Measurements from ENCODE around the gene RNU6-7. TPM values are rescaled to one million over a fixed set of nuclear protein-coding genes. Genes with fewer than 3 reads are reported as not detected.

RNU6-7 gene
- total RNA-seq (not detected), polyA plus RNA-seq (not detected)
- long read RNA-seq, donor 1, result 0 reads
- long read RNA-seq, donor 2, result 0 reads

DNA sequence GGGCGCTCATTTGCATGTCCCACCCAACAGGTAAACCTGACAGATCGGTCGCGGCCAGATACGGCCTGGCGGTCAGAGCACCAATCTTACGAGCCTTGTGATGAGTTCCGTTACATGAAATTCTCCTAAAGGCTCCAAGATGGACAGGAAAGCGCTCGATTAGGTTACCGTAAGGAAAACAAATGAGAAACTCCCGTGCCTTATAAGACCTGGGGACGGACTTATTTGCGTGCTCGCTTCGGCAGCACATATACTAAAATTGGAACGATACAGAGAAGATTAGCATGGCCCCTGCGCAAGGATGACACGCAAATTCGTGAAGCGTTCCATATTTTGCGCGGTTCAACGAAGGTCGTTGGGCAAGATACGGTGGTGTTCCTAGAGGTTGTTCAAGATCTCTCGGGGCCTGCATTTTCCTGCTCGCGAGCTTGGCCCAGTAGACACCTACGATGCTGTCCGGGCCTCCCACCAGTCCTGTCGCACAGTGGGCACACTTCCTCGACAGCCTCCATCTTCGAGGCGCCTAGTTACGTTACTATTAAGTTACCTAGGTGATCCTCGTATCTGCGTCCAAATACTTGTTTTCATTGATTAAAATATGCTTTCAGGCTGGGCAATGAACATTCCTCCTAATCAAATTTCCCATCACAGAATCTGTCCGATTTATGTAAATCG is at the start of gene RNU6-7:
TSS of gene RNU6-7 (plus strand) at position 230 of the 675 bp plus-strand sequence.
- Histone ChIP-seq H3K27ac (peak within 1 kb of the TSS; percentile 87 to 97 (median 92)), H3K9me3 (no peaks in the 10 kb centered on the region), H3K4me1 (peaks cover 5 to 49% (median 27%) of the 10 kb centered on the region in 6 donors), H3K4me3 (peak within 1 kb of the TSS; percentile 60 to 80 (median 69)), H3K36me3 (no peaks in the 10 kb centered on the region), H3K27me3 (replicated peaks in 1 of 7) (peaks cover 0 to 8% (median 0%) of the 10 kb centered on the region in 7 donors)
- TF ChIP-seq POLR2AphosphoS5 (IDR thresholded peaks at IDR 0.05), result peak in 1 of 3 donors; percentile 53
- no peak for TF ChIP-seq POLR2A (IDR thresholded peaks at IDR 0.05)
- TF ChIP-seq CTCF (IDR thresholded peaks at IDR 0.05 in 8 of 11, conservative IDR thresholded peaks at IDR 0.05 in 3 of 11), result no peak
- 1 to 3% (median 1%) methylated on average over 39 to 40 of the region's 40 CpGs for WGBS, 5 donors
- intact Hi-C loops (cut with DNase I; ENCODE audit: low total_unique reads), result loop anchor here (5.0 kb wide), 1 partner anchor 125 kb away; the partner anchor contains the start of gene ARHGAP5
- DNase-seq, result peak; percentile 81

DNA sequence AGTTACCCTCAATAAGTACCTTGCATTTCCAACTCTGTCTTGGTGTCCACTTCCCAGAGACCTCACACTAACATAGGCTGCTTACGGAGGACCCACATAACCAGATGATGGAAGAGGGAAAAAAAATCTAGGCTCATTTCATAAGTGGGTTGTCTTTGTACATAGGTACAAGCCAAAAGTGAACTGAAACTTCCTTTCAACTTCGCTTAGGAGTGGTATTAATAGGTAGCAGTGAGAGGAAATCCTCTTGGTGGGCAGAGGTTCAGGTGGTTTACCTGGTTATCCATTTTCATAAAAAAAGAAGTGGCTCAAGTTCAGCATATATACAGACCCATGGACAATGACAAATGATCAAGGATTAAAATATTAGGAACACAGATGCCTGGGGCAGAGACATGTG is 35.8 kb upstream of the RNU6-7 start:
- Histone ChIP-seq H3K36me3 (no peaks in the 10 kb centered on the region), H3K4me3 (no peak overlapping the region), H3K4me1 (no peaks in the 10 kb centered on the region), H3K27ac (no peak overlapping the region), H3K9me3 (no peaks in the 10 kb centered on the region), H3K27me3 (replicated peaks in 1 of 7) (no peaks in the 10 kb centered on the region)
- 71 to 92% (median 75%) methylated on average over 2 of the region's 2 CpGs for WGBS, 5 donors
- TF ChIP-seq POLR2A (IDR thresholded peaks at IDR 0.05), result no peak
- no peak for TF ChIP-seq CTCF (IDR thresholded peaks at IDR 0.05 in 8 of 11, conservative IDR thresholded peaks at IDR 0.05 in 3 of 11)
- TF ChIP-seq POLR2AphosphoS5 (IDR thresholded peaks at IDR 0.05), result no peak
- intact Hi-C loops (cut with DNase I; ENCODE audit: low total_unique reads), result no loop called here
- no peak for DNase-seq

DNA sequence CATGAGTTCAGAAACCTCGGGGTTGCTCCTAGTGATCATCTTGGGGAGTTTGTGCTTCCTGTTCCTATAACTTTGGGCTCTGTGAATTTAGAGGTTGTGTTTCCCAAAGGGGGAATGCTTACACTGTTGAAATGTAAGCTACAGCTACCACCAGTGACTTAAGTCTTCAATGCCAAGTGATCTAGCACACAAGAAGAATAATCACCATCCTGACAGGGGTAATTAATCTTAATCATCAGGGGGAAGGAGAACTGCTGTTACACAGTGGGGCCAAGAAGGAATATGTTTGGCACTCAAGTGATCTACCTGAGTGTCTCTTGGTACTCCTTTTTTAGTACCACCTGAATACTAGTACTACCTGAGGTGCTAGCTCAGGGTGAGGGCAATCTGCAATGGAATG is 34.9 kb upstream of the RNU6-7 start:
- TF ChIP-seq POLR2A (IDR thresholded peaks at IDR 0.05) (no peak), CTCF (IDR thresholded peaks at IDR 0.05 in 8 of 11, conservative IDR thresholded peaks at IDR 0.05 in 3 of 11) (no peak)
- H3K9me3 ChIP-seq, result no peaks in the 10 kb centered on the region
- intact Hi-C loops (cut with DNase I; ENCODE audit: low total_unique reads), result no loop called here
- no peaks in the 10 kb centered on the region for H3K4me1 ChIP-seq
- H3K27ac ChIP-seq, result no peak overlapping the region
- 76 to 95% (median 85%) methylated on average over 1 of the region's 1 CpG for WGBS, 5 donors
- no peak overlapping the region for H3K4me3 ChIP-seq
- no peak for DNase-seq
- no peaks in the 10 kb centered on the region for H3K36me3 ChIP-seq
- H3K27me3 ChIP-seq (replicated peaks in 1 of 7), result no peaks in the 10 kb centered on the region

GRCh38 chr14:32167907-32168306 is 33.9 kb upstream of the RNU6-7 start:
- H3K4me3 ChIP-seq, result no peak overlapping the region
- H3K4me1 ChIP-seq, result no peaks in the 10 kb centered on the region
- no peak overlapping the region for H3K27ac ChIP-seq
- no peaks in the 10 kb centered on the region for H3K9me3 ChIP-seq
- intact Hi-C loops (cut with DNase I; ENCODE audit: low total_unique reads), result no loop called here
- no peak for DNase-seq
- TF ChIP-seq POLR2A (IDR thresholded peaks at IDR 0.05) (no peak), CTCF (IDR thresholded peaks at IDR 0.05 in 8 of 11, conservative IDR thresholded peaks at IDR 0.05 in 3 of 11) (no peak), POLR2AphosphoS5 (IDR thresholded peaks at IDR 0.05) (no peak)
- WGBS, 5 donors, result 82 to 96% (median 92%) methylated on average over 2 to 3 of the region's 3 CpGs
- H3K27me3 ChIP-seq (replicated peaks in 1 of 7), result no peaks in the 10 kb centered on the region
- H3K36me3 ChIP-seq, result no peaks in the 10 kb centered on the region
